NT2/D1 (cell line): Measurements from ENCODE around the gene PARN.

Source experiments
- DNase-seq: peaks from one replicate; pipeline ENCODE4 v3.0.0-alpha.2; 2011; ENCODE audit warnings: low read depth, low spot score
- H3K27me3 ChIP-seq: 2 replicates; pipeline ENCODE4 v1.6.0; 2011; ENCODE audit warnings: mild to moderate bottlenecking; ENCODE audit not compliant: insufficient read length, insufficient read depth
- H3K36me3 ChIP-seq: 2 replicates; pipeline ENCODE4 v1.6.1; 2011; ENCODE audit warnings: mild to moderate bottlenecking, low read length, mixed read lengths; ENCODE audit not compliant: insufficient read depth, insufficient read length
- H3K4me1 ChIP-seq: 2 replicates; pipeline ENCODE4 v1.5.1; 2011; ENCODE audit not compliant: insufficient read depth, insufficient read length
- H3K4me3 ChIP-seq: 2 replicates; pipeline ENCODE4 v1.5.1; 2011; ENCODE audit warnings: low read depth; ENCODE audit not compliant: insufficient read length
- H3K9ac ChIP-seq: 2 replicates; pipeline ENCODE4 v1.6.0; 2011; ENCODE audit warnings: low read depth; ENCODE audit not compliant: insufficient read length
- H3K9me3 ChIP-seq: 2 replicates; pipeline ENCODE4 v1.5.1; 2011; ENCODE audit warnings: mild to moderate bottlenecking, low read length; ENCODE audit not compliant: insufficient read depth
- SUZ12 ChIP-seq: IDR thresholded peaks from 2 replicates; pipeline ENCODE4 v1.6.1; 2011; ENCODE audit not compliant: insufficient read length, insufficient read depth; ENCODE audit errors: extremely low read depth
- YY1 ChIP-seq: IDR thresholded peaks from 2 replicates; pipeline ENCODE4 v1.6.1; 2011; ENCODE audit not compliant: insufficient read length, insufficient read depth
- ZNF274 ChIP-seq: IDR thresholded peaks from 2 replicates; pipeline ENCODE4 v1.6.1; 2011; ENCODE audit warnings: mild to moderate bottlenecking, low read depth, low read length

The PARN gene

DNA sequence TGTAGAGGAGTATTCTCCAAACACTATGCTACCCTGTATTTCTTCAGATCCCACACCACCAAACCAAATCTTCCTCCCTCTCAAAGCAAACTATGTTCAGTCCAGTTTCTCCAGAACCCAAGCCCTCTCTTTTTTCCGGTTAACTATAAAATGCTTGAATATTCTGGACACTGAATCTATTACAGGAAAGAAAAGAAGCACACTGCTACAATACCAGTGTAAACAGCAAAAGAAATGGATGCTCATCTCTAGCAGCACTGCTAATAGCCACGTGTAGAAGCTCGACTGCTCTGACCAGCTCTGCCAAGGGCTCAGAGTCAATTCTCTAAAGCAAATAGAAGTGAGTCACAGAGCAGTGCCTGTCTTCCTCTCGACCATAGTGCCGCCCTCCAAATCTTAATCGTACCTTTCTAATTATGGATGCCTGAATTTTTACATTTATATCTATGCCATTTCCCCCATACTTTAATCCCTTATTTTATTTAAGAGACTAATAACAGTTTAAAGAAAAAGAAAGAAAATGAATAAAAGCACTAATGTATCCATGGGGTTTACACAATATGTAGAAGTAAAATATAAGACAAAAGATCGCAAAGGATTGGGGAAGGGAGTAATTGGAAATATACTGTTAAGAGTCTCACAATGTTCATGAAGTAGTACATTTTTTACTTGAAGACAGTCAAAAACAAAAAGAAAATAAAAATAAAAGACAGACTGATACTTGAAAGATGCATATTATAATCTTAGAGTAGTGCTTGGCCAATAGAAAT lies 154.5 kb downstream of the PARN start:
- no peaks in the 10 kb centered on the region for H3K36me3 ChIP-seq
- no peak for TF ChIP-seq ZNF274
- TF ChIP-seq YY1: no peak
- no peak for TF ChIP-seq SUZ12
- no peaks in the 10 kb centered on the region for H3K4me1 ChIP-seq
- no peak overlapping the region for H3K9ac ChIP-seq
- H3K9me3 ChIP-seq: peaks cover 11% of the 10 kb centered on the region; the same call in 1 of the 2 replicates
- H3K27me3 ChIP-seq: no peaks in the 10 kb centered on the region
- no peak overlapping the region for H3K4me3 ChIP-seq
- DNase-seq: no peak

GRCh38 chr16:14473488-14473887 lies 156.6 kb downstream of the PARN start:
- no peak for TF ChIP-seq YY1
- no peak for TF ChIP-seq ZNF274
- no peak for TF ChIP-seq SUZ12

GRCh38 chr16:14472357-14472756 lies 157.7 kb downstream of the PARN start:
- Histone ChIP-seq H3K9ac (no peak overlapping the region), H3K4me1 (no peaks in the 10 kb centered on the region)

More at GRCh38 chr16:14473488-14473887, 156.6 kb downstream of the PARN start:
- Histone ChIP-seq H3K4me3 (no peak overlapping the region), H3K9me3 (peaks cover 3% of the 10 kb centered on the region; the same call in 1 of the 2 replicates), H3K27me3 (no peaks in the 10 kb centered on the region), H3K9ac (no peak overlapping the region), H3K4me1 (no peaks in the 10 kb centered on the region), H3K36me3 (no peaks in the 10 kb centered on the region)
- DNase-seq: no peak

GRCh38 chr16:14470788-14471187 lies 159.3 kb downstream of the PARN start:
- Histone ChIP-seq H3K27me3 (no peaks in the 10 kb centered on the region), H3K9me3 (no peaks in the 10 kb centered on the region), H3K9ac (no peak overlapping the region), H3K36me3 (no peaks in the 10 kb centered on the region), H3K4me1 (no peaks in the 10 kb centered on the region), H3K4me3 (no peak overlapping the region)
- TF ChIP-seq SUZ12: no peak
- TF ChIP-seq ZNF274: no peak
- no peak for TF ChIP-seq YY1
- DNase-seq: no peak

More at GRCh38 chr16:14472357-14472756, 157.7 kb downstream of the PARN start:
- no peaks in the 10 kb centered on the region for H3K36me3 ChIP-seq
- H3K27me3 ChIP-seq: no peaks in the 10 kb centered on the region
- no peak for TF ChIP-seq YY1
- DNase-seq: no peak
- no peaks in the 10 kb centered on the region for H3K9me3 ChIP-seq
- H3K4me3 ChIP-seq: no peak overlapping the region

DNA sequence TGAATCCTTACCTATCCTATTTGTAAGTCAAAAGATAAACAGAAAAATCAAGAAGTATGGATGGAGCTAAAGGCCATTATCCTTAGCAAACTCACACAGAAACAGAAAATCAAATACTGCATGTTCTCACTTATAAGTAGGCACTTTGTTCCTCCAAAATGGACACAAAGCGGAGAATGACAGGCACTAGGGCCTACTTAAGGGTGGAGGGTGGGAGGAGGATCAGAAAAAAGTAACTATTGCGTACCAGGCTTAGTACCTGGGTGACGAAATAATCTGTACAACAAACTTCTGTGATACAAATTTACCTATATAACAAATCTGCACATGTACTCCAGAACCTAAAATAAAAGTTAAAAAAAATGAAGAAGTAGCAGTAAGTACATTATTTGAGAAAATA lies 164.3 kb downstream of the PARN start:
- TF ChIP-seq SUZ12 (no peak), ZNF274 (no peak), YY1 (no peak)
- peaks cover 21% of the 10 kb centered on the region; the same call in 1 of the 2 replicates for H3K9me3 ChIP-seq
- H3K9ac ChIP-seq: no peak overlapping the region
- DNase-seq: no peak
- H3K27me3 ChIP-seq: no peaks in the 10 kb centered on the region
- H3K36me3 ChIP-seq: peaks cover 6% of the 10 kb centered on the region
- no peaks in the 10 kb centered on the region for H3K4me1 ChIP-seq
- no peak overlapping the region for H3K4me3 ChIP-seq

GRCh38 chr16:14464796-14465195 lies 165.3 kb downstream of the PARN start:
- H3K27me3 ChIP-seq: no peaks in the 10 kb centered on the region
- peaks cover 21% of the 10 kb centered on the region; the same call in 1 of the 2 replicates for H3K9me3 ChIP-seq
- H3K4me3 ChIP-seq: no peak overlapping the region
- no peak overlapping the region for H3K9ac ChIP-seq
- DNase-seq: no peak
- TF ChIP-seq YY1 (no peak), SUZ12 (no peak), ZNF274 (no peak)
- no peaks in the 10 kb centered on the region for H3K4me1 ChIP-seq
- H3K36me3 ChIP-seq: peaks cover 6% of the 10 kb centered on the region

GRCh38 chr16:14464192-14464591 lies 165.9 kb downstream of the PARN start:
- Histone ChIP-seq H3K9me3 (peaks cover 21% of the 10 kb centered on the region; the same call in 1 of the 2 replicates), H3K4me1 (no peaks in the 10 kb centered on the region), H3K9ac (no peak overlapping the region), H3K36me3 (peaks cover 6% of the 10 kb centered on the region), H3K27me3 (no peaks in the 10 kb centered on the region), H3K4me3 (no peak overlapping the region)
- no peak for DNase-seq
- TF ChIP-seq SUZ12 (no peak), ZNF274 (no peak), YY1 (no peak)
